ENCODE measurements around the gene ELFN1.

The ELFN1 gene

DNA sequence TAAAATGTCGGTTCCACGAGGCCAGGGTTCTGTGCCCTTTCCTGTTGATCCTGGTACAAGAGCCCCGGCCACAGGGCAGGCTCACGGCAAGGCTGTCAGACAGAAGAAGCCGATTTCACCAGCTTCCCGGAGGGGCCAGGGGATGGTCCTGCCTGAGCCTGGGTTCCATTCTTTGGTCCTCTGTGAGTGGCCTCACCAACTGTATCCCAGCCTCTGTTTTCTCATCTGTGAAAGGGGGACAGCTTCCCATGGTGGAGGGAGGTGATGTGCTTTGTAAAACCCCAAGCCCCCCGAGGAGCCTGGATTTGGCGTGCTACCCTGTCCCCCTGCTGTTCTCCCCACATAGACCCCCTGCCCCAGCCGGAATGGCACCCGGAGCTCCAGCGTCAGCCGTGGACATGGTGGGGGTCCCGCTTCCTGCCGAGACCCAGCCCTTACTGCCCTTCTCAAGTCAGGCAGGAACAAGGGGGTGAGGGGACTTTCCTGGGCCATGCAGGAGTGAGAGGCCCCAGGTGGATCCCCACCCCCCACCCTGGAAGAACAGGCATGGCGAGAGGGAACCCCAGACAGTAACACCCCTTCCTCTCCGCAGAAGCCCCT lies 28.3 kb upstream of the ELFN1 start:
- FAIRE-seq (no peak), DNase-seq (ENCODE audit: extremely low spot score, insufficient read length, low read depth) (no peak)

DNA sequence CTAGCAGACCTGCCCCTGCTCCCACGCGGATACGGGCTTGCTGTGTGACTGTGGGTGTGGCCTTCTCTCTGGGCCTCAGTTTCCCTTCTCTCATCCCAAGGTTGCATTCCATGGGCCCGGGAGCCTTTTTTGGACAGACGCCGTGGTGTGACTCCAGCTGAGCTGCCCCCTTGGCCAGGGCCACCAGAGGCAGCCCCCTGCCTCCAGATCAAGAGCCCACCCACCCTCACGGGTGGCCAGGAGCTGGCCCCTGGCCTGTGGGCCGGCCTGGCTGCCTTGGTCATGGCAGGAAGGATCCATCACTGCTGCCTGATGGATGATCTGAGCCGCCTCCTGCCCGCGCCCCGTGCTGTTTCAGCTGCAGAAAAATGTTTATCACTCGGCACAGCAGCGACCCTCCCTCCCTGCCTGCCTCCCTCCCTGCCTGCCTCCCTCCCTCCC lies 27.8 kb upstream of the ELFN1 start:
- DNase-seq (ENCODE audit: extremely low spot score, insufficient read length, low read depth): no peak
- FAIRE-seq: no peak

DNA sequence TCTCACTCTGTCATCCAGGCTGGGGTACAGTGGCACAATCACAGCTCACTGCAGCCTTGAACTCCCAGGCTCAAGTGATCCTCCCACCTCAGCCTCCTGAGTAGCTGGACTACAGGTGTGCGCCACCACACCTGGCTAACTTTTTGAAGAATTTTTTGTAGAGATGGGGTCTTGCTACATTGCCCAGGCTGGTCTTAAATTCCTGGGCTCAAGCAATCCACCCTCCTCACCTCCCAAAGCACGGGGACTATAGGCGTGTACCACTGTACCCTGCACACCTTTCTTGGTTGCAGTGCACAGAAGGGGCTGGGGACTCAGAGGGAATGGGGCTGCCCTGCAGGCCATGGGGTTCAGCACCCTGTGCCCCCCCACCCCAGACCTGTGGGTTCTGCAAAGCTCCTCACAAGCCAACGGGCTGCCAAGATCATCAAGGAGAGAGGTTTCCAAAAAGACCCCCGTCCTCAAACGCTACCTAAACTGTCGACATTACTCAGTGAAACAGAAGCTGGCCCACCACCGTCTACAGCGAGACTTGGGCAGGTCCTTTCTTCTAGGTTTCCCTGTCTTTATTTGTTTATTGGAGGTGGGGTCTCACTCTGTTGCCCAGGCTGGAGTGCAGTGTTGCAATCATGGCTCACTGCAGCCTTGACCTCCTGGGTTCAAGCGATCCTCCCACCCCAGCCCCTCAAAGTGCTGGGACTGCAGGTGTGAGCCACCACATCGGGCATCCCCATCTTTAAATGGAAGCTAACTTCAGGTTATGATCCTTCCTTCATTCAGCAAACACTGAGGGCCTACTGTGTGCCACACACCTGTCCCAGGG lies 26.6 kb upstream of the ELFN1 start:
- FAIRE-seq: no peak
- no peak for DNase-seq (ENCODE audit: extremely low spot score, insufficient read length, low read depth)

DNA sequence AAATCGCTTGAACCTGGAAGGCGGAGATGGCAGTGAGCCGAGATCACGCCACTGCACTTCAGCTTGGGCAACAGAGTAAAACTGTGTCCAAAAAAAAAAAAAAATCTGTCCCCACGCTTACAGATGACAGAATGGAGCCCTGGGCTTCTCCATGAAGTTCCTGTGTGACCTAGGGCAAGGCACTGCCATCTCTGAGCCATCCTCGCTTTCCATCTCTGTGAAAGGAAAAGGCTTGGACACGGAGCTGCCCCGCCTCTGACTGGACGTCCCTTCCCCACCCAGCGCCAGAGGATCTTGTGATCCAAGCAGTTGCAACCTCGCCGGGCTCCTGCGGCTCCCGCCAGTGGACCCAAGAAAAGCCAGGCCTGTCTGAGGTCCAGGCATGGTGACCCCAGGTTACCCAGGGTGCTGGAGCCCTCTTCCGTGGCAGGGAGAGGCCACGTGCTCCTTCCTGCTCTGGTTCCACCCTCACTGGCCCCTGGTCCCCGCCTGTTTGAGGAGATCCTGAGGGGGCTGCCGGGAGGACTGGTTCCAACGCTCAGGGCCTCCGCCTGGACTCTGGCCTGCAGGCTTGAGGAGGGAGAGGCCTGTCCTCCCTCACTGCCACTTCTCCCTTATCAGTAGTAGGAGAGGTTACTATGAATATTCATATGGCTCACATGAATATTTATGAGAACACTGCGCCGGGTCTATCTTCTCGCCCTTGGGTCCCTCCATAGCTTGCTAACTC lies 25.6 kb upstream of the ELFN1 start:
- DNase-seq (ENCODE audit: extremely low spot score, insufficient read length, low read depth): no peak
- no peak for FAIRE-seq

DNA sequence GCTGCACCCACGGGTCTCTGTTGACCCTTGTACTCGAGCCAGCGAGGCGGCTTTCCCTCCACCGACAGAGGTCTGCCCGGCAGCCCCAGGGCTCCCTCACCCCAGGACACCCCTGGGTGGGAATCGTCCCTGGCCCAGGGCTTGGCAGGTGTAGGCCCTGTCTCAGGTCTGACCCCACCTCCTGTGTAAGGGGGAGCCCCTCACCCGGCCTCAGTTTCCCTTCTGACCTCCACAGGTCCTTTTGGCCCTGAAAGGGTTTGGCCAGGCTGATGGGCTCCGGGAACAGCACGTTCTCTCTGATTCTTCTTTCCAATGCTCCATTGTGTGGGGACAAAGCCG lies 25.0 kb upstream of the ELFN1 start:
- DNase-seq (ENCODE audit: extremely low spot score, insufficient read length, low read depth) (no peak), FAIRE-seq (no peak)

DNA sequence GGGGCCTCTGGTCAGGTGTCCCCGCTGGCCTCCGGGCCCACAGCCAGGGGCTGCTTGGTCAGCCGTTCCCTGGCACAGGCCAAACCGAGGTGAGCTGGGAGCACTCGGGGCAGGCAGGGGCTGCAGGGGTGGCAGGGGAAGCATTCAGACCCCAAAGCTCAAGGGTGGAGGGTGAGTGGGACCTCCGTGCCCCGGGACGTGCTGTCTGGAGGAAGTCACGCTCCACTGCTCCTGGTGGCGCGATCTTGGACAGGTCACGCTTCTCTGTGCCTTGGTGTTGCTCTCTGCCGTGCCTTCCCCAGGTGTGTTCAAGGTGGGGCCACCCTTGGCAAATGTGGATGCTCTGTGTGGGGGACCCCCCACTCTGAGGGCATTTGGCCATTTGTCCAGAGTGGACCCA lies 24.6 kb upstream of the ELFN1 start:
- DNase-seq (ENCODE audit: extremely low spot score, insufficient read length, low read depth) (no peak), FAIRE-seq (no peak)

DNA sequence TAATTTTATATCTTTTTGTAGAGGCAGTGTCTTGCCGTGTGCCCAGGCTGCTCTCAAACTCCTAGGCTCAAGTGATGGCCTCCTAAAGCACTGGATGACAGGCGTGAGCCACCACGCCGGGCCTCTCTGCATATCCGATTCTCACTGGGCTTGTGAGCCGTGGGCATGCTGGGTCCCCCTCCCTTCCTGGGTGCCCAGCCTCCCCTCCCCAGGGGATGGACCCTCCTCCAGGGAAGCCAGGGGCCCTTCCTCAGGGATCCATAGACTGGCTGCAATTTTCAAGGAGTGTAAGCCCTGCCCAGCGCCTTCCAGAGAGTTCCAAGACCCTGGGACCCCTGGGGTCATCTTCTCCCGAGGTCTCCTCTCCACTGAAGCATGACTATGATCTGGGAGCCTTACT lies 23.7 kb upstream of the ELFN1 start:
- DNase-seq (ENCODE audit: extremely low spot score, insufficient read length, low read depth): no peak
- no peak for FAIRE-seq

DNA sequence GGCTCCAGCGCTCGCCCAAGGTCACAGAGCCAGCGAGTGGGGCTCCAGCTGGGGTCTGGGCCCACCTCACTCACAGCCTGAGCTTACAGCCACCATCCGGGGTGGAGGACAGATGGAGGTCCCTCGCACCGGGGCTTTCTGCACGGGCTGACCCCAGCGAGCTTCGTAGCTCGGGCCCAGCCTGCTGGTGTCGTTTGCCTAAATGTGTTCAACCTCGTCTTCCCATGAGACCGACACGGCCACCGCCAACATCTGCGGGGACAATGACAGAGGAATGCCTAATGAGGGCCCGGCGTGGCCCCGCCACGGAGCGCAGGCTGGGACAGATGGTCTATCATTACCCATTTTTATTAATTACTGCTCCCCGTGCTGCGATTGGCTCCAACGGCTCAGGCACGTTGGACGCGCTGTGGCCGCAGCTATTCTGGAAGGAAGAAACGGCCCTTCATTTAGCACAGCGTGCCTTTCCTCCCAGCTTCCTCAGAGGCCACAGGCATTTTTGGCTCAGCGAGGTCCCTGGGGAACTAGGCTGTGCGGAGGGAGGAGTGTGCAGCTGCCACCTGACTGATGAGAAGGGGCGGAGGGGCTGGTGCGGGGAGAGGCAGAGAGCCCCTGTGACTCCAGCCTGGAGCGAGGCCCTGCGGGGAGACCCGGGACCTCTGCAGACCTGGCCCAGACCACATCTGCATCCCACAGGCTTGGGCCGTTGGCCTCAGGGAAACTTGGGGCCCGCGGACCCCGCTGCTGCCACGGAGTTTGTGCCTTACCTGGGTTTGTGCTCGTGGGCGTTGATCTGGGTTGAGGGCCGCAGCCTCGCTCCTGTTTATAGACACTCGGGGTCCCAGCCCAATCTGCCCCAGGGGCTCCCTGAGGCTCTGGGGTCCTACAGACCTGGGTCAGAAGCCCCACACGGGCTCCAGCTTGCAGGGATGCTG lies 22.9 kb upstream of the ELFN1 start:
- FAIRE-seq (no peak), DNase-seq (ENCODE audit: extremely low spot score, insufficient read length, low read depth) (no peak)

DNA sequence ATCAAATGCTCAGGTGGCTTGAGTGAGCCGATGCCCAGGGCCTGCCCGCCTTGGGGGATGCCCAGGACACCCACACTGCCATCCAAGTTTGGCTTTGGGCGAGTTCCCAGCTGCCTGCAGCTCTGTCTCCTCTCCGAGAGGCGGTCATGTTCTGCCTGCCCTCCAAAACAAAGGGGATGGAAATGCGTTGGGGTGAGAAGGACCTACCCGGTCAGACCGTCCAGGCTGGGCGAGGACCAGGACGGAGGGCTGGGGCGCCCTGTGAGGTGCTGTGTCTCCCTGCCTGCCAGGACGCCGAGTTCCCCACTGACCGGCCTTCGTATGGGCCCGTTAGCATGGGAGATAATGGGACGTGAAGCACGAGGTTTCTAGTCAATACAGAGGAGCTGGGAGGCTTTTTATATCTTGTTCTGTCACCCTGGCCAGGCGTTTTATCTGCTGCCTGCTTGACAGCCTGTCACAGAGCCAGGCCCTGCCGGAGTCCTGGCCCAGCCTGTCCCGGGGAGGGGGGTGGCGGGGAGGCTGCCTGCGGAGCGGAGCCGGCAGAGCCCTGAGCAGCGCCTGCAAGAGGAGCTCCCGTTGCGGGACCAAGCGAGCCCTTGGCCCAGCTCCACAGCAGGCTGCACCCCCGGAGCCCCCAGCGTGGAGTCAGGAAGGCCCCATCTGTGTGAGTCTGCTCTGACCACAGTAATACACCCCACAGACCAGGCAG lies 22.0 kb upstream of the ELFN1 start:
- no peak for FAIRE-seq
- no peak for DNase-seq (ENCODE audit: extremely low spot score, insufficient read length, low read depth)

DNA sequence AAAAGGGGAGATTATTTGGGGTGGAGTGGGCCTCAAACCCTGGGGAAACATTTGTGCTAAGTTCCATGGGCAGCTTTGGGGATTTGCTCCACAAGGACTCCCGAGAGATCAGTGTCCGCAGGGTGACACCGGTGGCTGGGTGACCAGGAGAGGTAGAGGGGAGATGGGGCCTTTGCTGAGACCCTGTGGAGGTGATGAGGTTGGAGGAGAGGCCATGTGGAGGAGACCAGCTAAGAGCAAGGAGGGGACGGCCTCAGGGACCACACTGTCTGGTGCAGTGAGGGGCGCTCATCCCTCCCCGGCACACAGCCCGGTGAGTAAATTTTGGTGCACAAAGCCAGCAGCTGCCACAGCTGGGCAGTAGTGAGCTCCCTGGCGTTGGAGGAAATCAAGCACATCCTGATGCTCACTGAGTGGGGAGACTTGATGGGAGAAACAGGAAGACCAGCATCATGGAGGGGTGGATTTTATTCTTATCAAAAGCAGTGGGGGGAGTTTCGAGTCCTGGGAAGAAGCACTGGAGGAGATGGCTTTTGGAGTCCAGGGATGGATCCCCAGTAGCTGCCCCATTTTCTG lies 20.2 kb upstream of the ELFN1 start:
- FAIRE-seq (no peak), DNase-seq (ENCODE audit: extremely low spot score, insufficient read length, low read depth) (no peak)

DNA sequence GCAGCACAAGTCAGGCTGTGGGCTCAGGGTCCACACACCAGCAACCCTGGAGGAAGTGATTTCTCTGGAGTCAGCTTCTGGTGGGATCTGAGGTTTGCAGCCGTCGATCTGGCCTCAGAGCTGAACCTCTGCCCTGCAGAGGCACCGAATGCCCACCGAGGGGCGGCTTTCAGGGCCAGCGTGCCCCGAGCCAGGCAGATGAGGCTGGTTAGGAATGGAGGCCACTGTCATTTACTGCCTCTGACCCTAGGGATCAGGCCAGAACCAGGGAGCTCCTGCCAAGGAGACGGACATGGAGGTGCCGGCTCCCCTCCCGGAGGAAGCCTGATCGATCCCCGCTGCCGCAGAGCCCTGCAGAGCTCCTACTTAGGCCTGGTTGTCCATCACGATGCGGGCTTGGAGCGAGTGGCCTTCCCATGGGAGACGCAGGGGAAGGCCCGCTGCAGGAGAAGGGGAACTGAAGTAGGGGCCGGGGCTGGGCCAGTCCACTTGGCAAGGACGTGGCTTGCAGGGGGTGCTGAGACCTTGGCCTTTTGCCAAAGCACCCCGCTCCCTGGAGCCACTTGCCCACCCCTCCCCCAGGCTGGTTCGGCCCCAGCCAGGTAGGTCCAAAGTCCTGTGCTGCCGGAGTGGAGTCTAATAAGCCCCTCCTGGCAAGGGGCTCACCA lies 19.6 kb upstream of the ELFN1 start:
- no peak for FAIRE-seq
- no peak for DNase-seq (ENCODE audit: extremely low spot score, insufficient read length, low read depth)

DNA sequence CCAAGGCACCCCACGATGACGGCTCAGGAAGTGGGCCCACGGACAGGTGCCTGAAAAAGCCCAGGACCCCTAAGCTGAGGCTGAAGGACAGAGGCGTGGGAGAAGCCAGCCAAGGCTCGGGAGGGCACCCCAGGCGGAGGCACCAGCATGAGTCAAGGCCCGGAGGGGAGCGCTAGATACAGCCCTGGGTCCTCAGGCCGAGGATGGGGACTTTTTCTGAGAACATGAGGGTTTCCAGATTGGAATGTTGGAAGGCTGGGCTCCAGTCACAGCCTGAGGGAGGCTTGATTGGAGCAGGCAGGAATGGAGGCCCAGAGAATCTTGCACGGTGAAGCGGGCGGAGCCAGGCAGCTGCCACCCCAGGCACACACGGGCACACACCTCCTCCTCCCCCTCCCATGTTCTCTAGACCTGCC lies 19.0 kb upstream of the ELFN1 start:
- DNase-seq (ENCODE audit: extremely low spot score, insufficient read length, low read depth) (no peak), FAIRE-seq (no peak)

DNA sequence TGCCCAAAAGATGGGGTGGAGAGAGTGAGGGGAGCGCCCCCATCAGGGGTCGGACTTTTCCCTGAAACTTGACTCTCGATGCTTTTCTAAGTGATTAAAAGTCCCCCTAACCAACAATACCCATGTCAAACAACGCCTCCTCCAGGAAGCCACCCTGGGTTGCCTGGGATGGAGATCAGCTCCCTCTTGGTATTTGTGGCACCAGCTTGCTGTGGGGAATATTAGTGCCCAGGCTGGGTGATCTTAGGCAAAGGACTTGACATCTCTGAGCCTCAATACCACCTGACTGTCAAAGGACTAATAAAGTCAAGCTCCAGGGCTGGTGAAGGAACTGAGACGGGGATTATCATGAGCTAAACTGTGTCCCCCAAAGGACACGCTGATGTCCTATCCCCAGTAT lies 18.2 kb upstream of the ELFN1 start:
- FAIRE-seq (no peak), DNase-seq (ENCODE audit: extremely low spot score, insufficient read length, low read depth) (no peak)

DNA sequence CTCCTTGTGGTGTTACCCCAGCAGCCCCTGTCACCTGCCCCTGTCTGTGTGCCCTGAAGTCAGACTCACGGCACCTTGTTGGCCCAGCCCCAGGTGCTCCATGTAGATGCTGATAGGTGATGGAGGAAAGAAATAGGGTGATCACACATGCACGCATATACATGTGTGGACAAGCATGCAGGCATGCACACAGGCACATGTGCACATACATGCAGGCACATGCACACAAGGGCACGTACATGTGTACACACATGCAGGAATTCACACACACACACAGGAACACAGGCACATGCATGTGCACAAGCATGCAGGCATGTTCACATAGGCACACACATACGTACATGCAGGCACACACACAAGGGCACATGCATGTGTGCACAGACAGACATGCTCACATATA lies 16.6 kb upstream of the ELFN1 start:
- FAIRE-seq: no peak

DNA sequence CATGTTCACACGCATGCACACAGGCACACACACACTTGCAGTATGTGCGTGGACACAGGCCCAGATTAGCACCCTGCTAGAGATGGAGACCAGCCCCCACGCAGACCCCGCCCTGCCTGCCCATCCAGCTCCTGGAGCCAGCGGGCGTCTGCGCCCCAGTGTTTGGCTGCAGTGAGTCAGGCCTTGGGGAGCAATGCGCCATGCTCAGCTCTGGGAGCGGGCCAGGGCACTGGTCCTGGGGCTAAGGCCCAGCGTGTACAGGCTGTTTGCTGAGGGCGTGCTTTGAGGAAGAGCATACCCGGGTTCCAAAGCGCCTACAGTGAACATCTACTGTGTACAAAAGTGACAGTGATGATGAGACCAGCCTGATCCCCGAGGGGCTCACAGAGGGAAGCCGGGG lies 16.0 kb upstream of the ELFN1 start:
- DNase-seq (ENCODE audit: extremely low spot score, insufficient read length, low read depth) (no peak), FAIRE-seq (no peak)

More for the DNA sequence above, 16.6 kb upstream of the ELFN1 start:
- DNase-seq (ENCODE audit: extremely low spot score, insufficient read length, low read depth): no peak

DNA sequence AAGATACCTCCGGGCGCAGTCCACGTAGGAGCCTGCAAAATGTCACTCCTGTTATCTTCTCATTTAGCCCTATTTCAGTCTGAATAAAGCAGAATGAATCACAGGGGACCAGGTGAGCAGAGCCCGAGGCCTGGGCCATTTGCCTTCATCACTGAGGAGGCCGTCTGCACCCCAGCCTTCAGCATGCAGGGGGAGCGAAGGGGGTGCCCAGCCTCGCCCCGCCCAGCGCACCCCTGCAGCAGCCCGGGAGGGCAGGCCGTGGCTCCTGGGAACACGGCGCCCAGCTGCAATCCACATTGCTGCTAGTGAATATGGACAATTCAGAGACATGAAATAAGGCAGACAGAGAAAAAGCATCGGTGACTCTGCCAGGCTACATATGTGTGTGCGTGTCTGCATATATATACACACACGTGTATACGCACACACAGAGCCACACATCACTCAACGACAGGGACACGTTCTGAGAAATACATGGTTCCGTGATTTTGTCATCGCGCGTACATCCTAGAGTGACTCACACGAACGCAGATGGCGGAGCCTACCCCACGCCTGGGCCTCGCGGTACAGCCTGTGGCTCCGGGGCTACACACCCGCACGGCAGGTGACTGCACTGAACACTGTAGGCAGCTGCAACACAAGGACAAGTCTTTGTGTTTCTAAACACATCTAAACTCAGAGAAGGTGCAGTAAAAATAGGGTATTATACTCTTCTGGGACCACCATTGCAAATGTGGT lies 15.2 kb upstream of the ELFN1 start:
- no peak for DNase-seq (ENCODE audit: extremely low spot score, insufficient read length, low read depth)
- no peak for FAIRE-seq

DNA sequence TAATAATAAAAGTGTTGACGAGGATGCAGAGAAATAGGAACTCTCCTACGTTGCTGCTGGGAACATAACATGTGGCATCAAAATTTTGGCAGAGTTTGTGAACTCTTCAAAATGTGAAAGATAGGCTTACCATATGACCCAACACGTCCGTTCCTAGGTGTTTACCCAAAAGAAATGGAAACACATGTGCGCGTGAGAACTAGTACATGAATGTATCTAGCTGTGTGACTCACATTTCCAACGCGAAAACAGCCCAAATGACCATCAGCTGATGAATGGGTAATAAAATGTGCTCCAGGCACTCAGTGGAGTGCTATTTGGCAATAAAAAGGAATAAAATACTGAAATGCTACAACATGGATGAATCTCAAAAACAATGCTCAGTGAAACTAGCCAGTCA lies 10.4 kb upstream of the ELFN1 start:
- FAIRE-seq: no peak
- no peak for DNase-seq (ENCODE audit: extremely low spot score, insufficient read length, low read depth)

DNA sequence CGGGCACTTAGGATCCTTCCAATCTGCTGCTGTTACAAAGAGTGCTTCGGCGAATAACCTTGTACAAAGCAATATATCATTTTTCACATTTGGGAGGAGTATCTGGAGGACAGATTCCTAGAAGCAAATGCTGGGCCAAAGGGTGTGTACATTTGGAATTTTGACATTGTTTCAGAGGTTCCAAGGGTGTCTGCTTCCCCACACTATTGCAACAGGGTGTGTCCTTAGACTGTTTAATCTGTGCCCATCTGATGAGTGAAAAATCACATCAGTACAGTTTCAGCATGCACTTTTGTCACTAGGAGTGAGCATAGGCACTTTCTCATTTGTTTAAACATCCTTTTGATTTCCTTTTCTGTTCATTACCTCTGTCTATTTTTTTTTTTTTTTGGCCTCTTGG lies 8.6 kb upstream of the ELFN1 start:
- DNase-seq (ENCODE audit: extremely low spot score, insufficient read length, low read depth) (no peak), FAIRE-seq (no peak)

All from GM18507 (cell line).